GM21723 (cell line): ENCODE results near the gene CREBZF.
"Not testable (repeated sequence)": the region's sequence is repeated elsewhere in the genome, so short reads cannot be mapped to it uniquely, and the experiment has no call there.

ENCODE experiments used
- ATAC-seq: cut with Tn5 transposase; IDR thresholded peaks from one replicate; pipeline ENCODE4 v1.9.1; 2021; ENCODE audit warnings: mild to moderate bottlenecking, moderate library complexity; ENCODE audit not compliant: unreplicated experiment

The CREBZF gene

DNA sequence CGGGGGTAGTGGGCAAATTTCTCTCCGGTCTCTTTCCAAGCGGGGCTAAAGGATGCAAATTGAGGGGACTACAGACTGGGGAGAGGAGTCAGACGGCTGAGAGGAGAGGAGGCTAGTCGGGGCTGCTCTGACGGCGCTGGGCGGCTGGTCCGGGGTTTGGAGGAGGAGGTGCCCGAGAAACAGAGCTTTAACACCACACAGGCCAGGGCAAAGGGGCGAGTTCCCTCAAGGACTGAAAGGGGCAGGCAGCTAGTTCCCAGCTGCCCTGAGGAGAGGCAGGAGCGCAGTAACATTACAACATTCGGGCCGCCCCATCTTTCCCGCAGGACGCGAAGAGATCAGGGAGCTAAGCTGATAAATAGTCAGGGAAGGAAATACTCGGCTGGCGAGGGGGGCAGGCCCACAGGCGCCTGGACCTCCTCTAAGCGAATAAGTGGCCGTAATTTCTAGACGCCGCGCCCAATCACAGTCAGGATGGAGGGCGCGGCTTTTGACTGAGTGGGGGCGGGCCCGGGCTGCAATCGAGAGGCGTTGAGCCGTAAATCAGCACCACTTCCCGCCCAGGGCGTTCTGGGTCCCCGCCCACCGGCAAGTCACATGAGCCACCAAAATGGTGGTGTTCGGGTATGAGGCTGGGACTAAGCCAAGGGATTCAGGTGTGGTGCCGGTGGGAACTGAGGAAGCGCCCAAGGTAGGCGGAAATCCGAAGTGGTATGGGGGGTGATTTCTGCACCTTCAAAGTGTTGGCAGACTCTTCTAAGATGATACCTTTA is 36.7 kb downstream of the CREBZF start, which contains the start of gene TMEM126B:
Gene TMEM126B (plus strand): TSS at position 596 of the 773 bp plus-strand sequence. CDS start 15 bp downstream, at position 611.
- peak; percentile 99 for ATAC-seq

DNA sequence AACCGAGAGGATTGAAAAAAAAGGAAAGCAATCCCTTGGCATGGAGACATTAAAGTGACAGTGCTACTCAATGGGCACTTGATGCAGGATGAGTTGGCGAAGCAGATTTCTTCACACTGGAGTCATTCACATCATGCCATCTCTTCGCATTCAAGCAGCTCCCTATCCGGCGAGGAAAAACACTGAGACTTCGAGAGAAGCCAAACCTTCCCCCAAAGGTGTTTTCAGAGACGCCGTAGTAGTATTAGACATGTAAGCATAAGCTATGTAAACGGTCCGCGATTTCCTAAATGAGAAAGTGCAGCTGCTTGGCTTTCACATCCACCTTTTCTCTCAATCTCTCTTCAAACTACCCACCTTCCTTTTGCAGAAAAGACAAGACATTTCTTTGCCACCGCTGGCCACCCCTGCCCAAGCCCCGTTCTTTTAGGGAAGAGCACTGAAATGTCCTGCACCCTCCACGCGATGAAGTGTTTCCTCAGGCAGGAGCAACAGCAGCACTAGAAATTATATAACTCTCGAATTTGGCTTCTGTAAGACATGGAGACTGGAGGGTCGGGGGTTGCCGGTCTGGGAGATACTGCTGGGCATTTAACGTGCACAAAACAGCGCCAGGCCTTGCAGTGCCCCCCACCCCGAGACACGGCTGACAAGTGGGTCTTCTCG is 37.5 kb downstream of the CREBZF start, which contains the start of gene DLG2:
Gene DLG2 (minus strand): TSS at position 13 of the 666 bp plus-strand sequence.
- ATAC-seq: peak; percentile 4

DNA sequence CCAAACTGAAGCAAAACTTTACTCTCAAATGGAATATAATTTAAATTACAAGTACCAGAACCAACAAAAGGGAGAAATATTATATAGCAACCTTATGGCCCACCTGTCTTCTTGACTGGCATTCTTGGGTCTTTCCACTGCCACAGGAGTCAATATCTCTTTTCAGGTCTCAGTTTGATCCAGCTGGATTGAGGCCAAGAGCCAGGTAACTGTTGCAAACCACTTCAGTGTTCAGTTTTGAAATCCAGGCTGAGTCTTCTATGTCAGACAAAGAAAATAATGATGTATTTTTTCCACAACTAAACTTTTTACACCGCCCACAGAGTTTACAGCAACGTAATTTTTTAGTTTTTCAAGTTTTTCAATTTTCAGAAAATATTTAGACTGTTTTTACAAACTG is 38.4 kb downstream of the CREBZF start:
- ATAC-seq: no peak

DNA sequence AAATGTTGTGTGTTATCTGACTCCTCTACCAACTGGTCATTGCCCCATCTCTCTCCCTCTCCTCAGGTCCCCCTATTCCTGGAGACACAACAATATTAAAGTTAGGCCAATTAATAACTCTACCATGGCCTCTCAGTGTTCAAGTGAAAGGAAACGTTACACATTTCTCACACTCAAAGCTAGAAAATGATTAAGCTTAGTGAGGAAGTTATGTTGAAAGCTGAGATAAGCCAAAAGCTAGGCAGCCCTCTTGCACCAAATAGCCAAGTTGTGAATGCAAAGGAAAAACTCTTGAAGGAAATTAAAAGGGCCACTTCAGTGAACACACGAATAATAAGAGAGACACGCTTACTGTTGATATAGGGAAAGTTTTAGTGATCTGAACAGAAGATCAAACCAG is 44.7 kb downstream of the CREBZF start:
- ATAC-seq: no peak

DNA sequence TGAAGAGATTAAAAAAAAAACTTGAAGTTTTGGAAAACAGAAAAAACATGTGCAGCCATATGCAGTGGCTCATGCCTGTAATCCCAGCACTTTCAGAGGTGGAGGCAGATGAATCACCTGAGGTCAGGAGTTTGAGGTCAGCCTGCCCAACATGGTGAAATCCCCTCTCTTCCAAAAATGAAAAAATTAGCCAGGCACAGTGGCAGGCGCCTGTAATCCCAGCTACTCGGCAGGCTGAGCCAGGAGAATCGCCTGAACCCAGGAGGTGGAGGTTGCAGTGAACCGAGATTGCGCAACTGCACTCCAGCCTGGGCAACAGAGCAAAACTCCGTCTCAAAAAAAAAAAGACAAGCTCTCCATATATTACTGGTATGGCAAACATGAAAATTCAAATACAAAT is 45.4 kb downstream of the CREBZF start:
- no peak for ATAC-seq

DNA sequence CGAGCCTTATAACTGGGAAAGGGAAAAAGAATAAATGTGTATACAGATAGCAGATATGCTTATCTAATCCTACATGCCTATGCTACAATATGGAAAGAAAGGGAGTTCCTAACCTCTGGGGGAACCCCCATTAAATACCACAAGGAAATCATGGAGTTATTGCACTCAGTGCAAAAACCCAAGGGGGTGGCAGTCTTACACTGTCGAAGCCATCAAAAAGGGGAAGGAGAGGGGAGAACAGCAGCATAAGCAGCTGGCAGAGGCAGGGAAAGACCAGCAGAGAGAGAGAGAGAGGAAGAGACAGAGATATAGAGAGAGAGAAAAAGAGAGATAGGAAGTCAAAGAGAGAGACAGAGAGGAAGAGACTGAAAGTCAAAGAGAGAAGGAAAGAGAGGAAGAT is 53.3 kb downstream of the CREBZF start:
- ATAC-seq: not testable (repeated sequence)
